Activated T-helper 17 cell treated with anti-CD3 and anti-CD28 coated beads, Interleukin-2, amount 50 U/mL, for 72 hours (primary cell): ENCODE data around the gene AQP10. TPM values are rescaled to one million over a fixed set of nuclear protein-coding genes. Genes with fewer than 3 reads are reported as not detected.
"Not testable (repeated sequence)": the region's sequence is repeated elsewhere in the genome, so short reads cannot be mapped to it uniquely, and the experiment has no call there.

Experiments
- ATAC-seq: fragments of 150-1000 bp; cut with Tn5 transposase; replicated peaks from 2 replicates; pipeline ENCODE4 v1.10.0; 2021; ENCODE audit warnings: mild to moderate bottlenecking, moderate library complexity
- H3K27ac Mint-ChIP-seq: one replicate; pipeline ENCODE4 v1.8.0; 2022; ENCODE audit warnings: mixed read lengths
- H3K27me3 Mint-ChIP-seq: one replicate; pipeline ENCODE4 v1.8.0; 2022; ENCODE audit warnings: mixed read lengths
- H3K36me3 Mint-ChIP-seq: one replicate; pipeline ENCODE4 v1.8.0; 2022; ENCODE audit warnings: low read depth, mild to moderate bottlenecking, mixed read lengths
- H3K4me1 Mint-ChIP-seq: one replicate; pipeline ENCODE4 v1.8.0; 2022; ENCODE audit warnings: mixed read lengths
- H3K4me3 Mint-ChIP-seq: one replicate; pipeline ENCODE4 v1.8.0; 2022; ENCODE audit warnings: mild to moderate bottlenecking, mixed read lengths
- H3K9me3 Mint-ChIP-seq: one replicate; pipeline ENCODE4 v1.8.0; 2022; ENCODE audit warnings: mixed read lengths
- total RNA-seq, 2 donors: library from RNA; stranded (reverse); gene quantifications; one replicate each; pipeline ENCODE4 v1.2.3, GENCODE V29; 2022

The AQP10 gene
- total RNA-seq, 2 donors from 2014 or later: not detected

DNA sequence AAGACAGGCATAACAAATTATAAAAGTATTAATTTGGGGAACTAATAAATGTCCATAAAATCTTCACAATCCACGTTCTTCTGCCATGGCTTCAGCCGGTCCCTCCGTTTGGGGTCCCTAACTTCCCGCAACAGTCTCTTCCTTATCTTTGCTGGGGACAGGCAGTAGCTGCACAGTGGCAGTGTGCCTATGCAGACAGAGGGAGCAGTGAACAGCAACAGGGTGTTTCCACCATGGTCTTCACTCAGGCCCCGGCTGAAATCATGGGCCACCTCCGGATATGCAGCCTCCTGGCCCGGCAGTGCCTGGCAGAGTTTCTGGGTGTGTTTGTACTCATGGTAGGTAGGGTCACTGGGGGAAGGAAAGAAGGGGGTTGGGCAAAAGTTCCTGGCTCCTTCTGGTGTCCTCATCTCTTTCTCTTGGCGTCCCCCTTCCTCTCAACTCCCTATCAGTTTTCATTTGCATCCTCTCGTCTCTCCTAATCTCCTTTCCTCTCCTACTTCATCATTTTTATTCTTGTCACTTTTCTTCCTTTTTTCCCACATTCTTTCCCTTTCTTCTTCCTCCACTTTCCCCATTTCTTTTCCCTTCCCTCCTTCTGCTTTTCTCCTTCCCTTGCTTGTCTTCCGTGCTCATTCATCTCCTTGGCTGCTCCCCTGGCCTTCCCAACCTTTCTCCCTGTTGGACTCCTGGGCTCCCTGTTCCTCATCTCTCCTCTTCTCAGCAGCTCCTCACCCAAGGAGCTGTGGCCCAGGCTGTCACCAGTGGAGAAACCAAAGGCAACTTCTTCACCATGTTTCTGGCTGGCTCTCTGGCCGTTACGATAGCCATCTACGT is 8.4 kb upstream of the AQP10 start:
- H3K9me3 Mint-ChIP-seq, ATAC-seq, H3K36me3 Mint-ChIP-seq: not testable (repeated sequence)

DNA sequence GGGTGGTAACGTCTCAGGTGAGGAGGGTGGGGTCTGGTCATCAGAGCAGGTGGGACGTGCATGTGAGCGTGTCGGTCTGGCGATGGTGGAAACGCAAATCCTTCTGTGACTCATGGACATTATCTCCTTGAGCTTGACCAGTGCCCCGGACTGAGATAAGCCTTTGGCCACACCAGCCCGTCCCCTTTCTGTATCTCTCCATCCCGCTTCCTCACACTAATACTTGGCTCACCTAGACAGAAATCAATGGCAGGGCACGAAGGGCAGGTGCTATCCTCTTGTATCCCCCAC is 7.9 kb upstream of the AQP10 start:
- Mint-ChIP-seq H3K27ac (no peak overlapping the region), H3K9me3 (no peaks in the 10 kb centered on the region), H3K27me3 (no peaks in the 10 kb centered on the region), H3K4me1 (peaks cover 8% of the 10 kb centered on the region), H3K36me3 (no peaks in the 10 kb centered on the region), H3K4me3 (no peak overlapping the region)
- ATAC-seq: no peak

More for the DNA sequence above, 8.4 kb upstream of the AQP10 start:
- not testable (repeated sequence) for H3K27me3 Mint-ChIP-seq, H3K27ac Mint-ChIP-seq, H3K4me3 Mint-ChIP-seq
- peaks cover 14% of the 10 kb centered on the region for H3K4me1 Mint-ChIP-seq

DNA sequence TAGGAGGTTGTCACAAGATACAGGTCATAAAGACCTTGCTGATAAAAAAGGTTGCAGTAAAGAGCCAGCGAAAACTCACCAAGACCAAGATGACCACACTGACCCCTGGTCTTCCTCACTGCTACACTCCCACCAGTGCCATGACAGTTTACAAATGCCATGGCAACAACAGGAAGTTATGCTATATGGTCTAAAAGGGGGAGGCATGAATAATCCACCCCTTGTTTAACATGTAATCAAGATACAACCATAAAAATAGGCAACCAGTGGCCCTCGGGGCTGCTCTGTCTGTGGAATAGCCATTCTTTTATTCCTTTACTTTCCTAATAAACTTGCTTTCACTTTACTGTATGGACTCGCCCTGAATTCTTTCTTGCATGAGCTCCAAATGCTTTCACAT is 6.7 kb upstream of the AQP10 start:
- H3K4me1 Mint-ChIP-seq, H3K27ac Mint-ChIP-seq, H3K36me3 Mint-ChIP-seq, H3K9me3 Mint-ChIP-seq, H3K27me3 Mint-ChIP-seq, H3K4me3 Mint-ChIP-seq, ATAC-seq: not testable (repeated sequence)

DNA sequence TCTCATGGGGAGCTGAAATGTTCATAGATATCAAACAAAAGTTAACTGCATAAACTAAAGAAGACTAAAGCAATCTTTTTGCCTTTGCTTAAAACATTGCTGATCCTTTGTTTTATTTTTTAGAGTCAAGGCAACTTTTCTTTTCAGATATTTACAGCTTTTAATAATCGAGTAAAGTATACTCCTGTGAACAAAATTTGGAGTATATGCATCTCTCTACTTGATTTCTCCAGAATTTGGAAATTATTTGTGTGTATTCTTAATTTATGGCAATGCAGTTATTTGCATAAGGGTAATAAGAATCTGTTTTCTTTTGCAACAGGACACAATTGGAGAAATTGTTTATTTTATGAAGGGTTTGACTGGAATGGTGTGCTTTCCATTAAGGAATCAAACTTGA is 4.2 kb upstream of the AQP10 start:
- Mint-ChIP-seq H3K4me1 (no peaks in the 10 kb centered on the region), H3K9me3 (no peaks in the 10 kb centered on the region), H3K36me3 (no peaks in the 10 kb centered on the region), H3K27ac (no peak overlapping the region), H3K27me3 (no peaks in the 10 kb centered on the region), H3K4me3 (no peak overlapping the region)
- no peak for ATAC-seq

DNA sequence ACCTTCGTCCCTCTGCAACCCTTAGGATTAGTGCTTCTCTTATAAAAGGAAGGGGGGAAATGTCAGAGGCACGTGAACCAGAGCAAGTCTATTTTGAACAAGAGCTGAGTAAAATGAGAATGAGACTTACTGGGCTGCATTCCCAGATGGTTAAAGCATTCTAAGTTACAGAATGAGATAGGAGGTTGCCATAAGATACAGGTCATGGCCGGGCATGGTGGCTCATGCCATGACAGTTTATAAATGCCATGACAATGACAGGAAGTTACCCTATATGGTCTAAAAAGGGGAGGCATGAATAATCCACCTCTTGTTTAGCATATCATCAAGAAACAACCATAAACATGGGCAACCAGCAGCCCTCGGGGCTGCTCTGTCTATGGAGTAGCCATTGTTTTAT is 2.5 kb upstream of the AQP10 start:
- H3K27ac Mint-ChIP-seq: no peak overlapping the region
- no peaks in the 10 kb centered on the region for H3K4me1 Mint-ChIP-seq
- H3K27me3 Mint-ChIP-seq: no peaks in the 10 kb centered on the region
- no peaks in the 10 kb centered on the region for H3K36me3 Mint-ChIP-seq
- no peak for ATAC-seq
- no peaks in the 10 kb centered on the region for H3K9me3 Mint-ChIP-seq
- no peak overlapping the region for H3K4me3 Mint-ChIP-seq

DNA sequence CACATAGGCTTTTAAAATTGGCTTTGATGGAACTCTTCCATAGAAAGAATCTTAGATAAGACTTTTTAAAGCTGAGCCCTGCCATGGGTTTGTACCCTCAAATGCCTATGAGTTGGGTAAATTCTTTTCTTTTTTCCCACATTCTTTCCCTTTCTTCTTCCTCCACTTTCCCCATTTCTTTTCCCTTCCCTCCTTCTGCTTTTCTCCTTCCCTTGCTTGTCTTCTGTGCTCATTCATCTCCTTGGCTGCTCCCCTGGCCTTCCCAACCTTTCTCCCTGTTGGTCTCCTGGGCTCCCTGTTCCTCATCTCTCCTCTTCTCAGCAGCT is 679 bp downstream of the AQP10 start:
- not testable (repeated sequence) for ATAC-seq
- peak overlapping the region; percentile 49 for H3K27ac Mint-ChIP-seq

DNA sequence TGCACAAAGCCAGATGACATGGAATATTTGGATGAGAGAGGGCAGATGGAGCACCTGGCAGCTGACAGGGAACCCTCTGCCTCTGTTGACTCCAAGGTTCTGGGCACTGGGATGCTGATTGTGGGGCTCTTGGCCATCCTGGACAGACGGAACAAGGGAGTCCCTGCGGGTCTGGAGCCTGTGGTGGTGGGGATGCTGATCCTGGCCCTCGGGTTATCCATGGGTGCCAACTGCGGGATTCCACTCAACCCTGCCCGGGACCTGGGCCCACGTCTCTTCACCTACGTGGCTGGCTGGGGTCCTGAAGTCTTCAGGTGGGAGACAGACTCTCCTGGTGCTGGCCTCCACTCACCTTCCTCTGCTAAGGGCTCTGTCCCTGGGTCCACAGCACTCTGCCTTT is 2.6 kb downstream of the AQP10 start:
- Mint-ChIP-seq H3K9me3 (no peaks in the 10 kb centered on the region), H3K4me3 (no peak overlapping the region), H3K27ac (no peak overlapping the region), H3K36me3 (peaks cover 8% of the 10 kb centered on the region), H3K4me1 (peaks cover 14% of the 10 kb centered on the region), H3K27me3 (no peaks in the 10 kb centered on the region)
- no peak for ATAC-seq

More for the DNA sequence above, 679 bp downstream of the AQP10 start:
- H3K4me1 Mint-ChIP-seq, H3K27me3 Mint-ChIP-seq, H3K36me3 Mint-ChIP-seq, H3K4me3 Mint-ChIP-seq, H3K9me3 Mint-ChIP-seq: not testable (repeated sequence)

DNA sequence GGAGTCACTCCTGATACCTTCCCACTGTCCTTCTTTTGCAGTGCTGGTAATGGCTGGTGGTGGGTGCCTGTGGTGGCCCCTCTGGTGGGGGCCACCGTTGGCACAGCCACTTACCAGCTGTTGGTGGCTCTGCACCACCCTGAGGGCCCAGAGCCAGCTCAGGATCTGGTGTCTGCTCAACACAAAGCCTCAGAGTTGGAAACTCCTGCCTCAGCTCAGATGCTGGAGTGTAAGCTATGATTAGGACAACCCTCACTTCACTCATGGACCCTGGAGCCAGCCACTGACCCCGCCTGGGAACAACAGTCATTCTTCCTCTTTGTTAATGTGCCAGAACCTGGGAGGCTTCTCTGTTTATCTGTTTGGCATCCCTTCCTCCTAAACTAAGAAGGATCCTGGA is 3.3 kb downstream of the AQP10 start:
- Mint-ChIP-seq H3K27me3 (no peaks in the 10 kb centered on the region), H3K36me3 (peaks cover 11% of the 10 kb centered on the region), H3K4me1 (peaks cover 16% of the 10 kb centered on the region), H3K27ac (peak overlapping the region; percentile 76), H3K9me3 (no peaks in the 10 kb centered on the region), H3K4me3 (peak overlapping the region; percentile 88)
- ATAC-seq: no peak

DNA sequence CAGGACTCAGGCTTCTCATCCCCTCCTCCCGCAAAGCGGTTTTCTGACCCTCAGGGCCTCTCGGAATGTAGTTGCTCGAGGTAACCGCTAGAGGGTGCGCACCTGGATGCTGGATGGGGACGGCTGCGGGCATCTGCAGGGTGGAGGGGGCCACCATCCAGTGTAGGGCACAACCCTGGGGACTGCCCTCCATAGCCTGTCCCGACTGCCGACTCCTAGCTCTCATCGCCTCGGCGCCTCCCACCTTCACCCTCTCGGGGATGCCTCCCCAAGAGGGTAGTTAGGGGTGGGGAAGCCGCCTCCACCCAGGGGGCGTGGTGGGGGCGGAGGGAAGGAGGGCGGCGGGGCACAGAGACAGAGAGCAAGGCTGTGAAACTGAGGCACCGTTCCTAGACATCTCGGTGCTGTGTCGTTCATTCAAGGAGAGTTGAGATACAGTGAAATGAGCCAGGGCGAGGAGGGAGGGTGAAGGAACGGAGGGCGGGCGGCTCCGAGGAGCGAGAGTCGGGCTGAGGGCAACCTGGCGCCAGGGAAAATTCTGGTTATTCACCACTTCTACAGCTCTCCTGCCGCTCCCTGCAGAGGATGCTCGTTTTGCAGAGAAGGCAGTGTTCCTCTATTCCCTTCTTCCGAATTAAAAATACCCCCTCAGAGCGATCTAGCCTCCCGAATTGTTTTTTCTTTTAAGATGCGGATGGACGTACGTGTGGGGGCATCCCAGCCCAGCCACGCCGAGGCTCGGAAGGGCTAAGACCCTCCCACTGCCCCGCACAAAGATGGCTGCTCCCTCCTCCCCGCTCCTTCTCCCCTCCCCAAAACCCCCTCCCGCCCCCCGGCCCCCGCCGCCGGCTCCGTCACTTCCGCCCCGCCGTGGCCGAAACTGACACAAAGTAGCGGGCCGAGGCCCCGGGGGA is 4.0 kb downstream of the AQP10 start, which contains the start of gene ATP8B2:
TSS of gene ATP8B2 (plus strand) at position 857 of the 914 bp plus-strand sequence. CDS start 2,617 bp downstream, outside the sequence.
- H3K27ac Mint-ChIP-seq: peak within 1 kb of the TSS; percentile 76
- ATAC-seq: peak; percentile 66
- H3K4me3 Mint-ChIP-seq: peak within 1 kb of the TSS; percentile 88
- no peaks in the 10 kb centered on the region for H3K27me3 Mint-ChIP-seq
- peaks cover 23% of the 10 kb centered on the region for H3K4me1 Mint-ChIP-seq
- H3K9me3 Mint-ChIP-seq: no peaks in the 10 kb centered on the region
- H3K36me3 Mint-ChIP-seq: peaks cover 18% of the 10 kb centered on the region

DNA sequence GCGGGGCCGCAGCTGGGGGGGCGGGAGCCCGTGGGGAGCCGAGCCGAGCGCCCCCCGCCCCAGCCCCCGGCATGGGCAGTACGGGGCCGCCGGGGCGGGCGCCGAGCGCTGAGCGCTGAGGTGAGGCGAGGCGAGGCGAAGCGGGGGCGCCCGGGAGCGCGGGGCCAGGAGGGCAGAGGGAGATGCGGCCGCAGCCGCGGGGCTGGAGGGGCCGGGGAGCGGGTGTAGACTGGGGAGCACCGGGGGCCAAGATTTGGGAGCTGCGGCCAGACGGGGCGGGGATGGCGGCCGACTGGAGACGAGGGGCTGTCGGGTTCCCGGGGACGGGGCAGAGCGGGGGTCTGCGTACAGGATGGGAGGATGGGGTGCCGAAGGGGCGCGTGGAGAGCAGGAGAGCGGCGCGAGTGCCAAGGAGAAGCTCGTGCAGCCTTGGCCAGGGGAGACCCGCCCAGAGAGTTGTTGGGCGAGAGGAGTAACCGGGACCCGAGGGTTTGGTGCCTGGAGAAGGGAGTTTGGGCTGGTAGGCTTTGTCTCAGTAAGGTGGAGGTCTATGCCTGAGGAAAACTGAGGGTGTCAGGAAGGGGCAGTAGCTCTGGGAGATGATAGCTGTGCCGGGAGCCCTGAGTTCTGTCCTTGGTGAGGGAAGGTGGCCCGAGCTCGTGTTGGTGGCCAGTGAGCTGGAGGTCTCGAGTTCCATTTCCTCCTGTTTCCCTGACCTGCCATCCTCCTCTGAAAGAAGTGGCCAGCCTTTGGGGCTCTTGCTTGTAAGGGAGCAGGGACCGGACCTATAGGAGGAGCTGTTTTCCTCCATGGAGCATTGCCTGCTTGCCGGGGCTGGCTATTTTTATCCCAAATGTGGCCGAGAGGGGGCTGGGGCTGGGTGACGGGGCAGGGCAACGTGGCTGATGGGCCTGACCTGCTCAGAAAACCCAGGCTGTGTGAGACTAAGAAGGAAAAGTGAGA is 5.0 kb downstream of the AQP10 start:
- Mint-ChIP-seq H3K9me3 (no peaks in the 10 kb centered on the region), H3K27ac (peak overlapping the region; percentile 76), H3K36me3 (peaks cover 27% of the 10 kb centered on the region), H3K27me3 (no peaks in the 10 kb centered on the region), H3K4me3 (peak overlapping the region; percentile 88), H3K4me1 (peaks cover 31% of the 10 kb centered on the region)
- peak; percentile 22 for ATAC-seq

DNA sequence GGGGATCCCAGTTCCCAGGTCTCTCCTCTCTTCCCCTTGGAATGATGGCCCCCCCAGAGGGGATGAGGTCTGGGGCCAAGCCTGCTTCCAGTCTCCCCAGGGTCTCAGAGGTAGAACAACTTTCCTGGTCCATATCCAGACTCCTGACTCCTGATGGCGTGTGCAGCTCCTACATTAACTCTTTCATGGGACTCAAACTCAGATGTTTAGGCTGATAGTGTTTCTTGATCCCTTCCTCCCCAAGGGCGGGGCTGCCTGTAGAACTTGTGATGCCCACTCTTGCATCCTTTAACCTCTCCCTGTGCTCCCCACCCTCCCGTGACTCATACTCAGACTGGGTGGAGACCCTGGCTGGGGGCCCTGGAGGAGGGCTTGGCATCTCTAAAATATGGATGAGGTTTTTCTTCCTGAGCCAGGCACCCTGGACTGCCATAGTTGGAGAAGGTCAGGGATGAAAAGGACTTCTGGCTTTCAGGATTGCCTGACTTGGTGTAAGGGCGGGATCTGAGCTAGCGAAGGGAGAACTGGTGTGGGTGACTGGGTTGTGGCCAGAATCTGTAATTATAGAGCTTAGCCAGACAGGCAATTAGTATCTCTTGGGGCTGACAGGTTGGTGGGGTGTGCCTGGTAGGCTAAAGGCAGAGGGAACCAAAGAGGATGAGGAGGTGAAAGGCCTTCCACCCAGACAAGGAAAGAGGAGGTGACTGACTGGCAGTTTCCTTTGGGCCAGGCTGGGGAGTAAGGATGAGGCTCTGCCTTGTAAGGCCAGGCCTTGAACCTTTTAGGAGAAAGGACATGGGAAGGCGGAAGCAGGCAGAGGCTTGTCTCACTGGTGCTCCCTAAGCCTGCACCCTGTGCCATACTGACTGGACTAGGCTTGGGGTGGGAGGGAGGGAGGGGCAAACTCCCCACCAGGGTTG is 5.9 kb downstream of the AQP10 start:
- H3K27me3 Mint-ChIP-seq: no peaks in the 10 kb centered on the region

DNA sequence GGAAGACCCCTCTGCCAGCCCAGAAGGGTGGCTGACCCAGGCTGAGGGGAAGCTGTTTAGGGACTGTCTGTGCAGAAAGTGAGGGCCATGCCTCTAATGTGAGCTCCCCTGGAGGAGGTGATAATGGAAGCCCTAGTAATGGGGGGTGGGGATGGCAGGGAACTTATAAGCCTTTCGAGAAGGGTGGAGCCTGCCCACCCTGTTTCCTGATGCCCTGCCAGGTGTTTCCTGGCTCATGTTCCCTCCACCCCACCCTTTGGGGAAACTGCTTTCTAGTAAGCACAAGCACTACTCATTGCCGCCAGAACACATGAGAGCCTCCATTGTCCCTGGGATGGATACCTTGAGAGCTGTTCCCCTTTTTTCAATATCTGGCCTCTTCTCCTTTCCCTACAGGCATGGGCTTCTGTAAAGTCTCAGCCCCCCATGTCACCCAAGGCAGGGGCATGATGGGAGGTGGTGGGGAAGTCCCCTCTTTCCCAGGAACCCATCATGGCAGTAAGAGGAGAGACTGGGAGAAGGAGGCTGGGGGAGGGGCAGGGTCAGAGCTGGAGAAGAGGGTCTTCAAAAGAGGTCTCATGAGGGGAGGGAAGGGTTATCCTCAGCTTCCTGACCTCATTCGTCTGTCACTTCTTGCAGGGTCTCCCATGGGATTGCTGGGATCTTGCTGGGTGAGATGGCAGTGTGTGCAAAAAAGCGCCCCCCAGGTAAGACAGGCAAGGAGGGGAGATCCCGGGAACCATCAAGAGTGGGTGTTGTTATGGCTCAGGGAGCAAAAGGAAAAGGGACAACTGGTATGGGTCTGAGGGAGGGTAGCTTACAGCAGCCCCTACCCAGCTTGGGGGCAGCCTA is 6.8 kb downstream of the AQP10 start:
- Mint-ChIP-seq H3K9me3 (no peaks in the 10 kb centered on the region), H3K27ac (peak overlapping the region; percentile 76), H3K4me3 (peak overlapping the region; percentile 88), H3K36me3 (peaks cover 45% of the 10 kb centered on the region), H3K4me1 (peaks cover 42% of the 10 kb centered on the region), H3K27me3 (no peaks in the 10 kb centered on the region)
- ATAC-seq: no peak

More for the DNA sequence above, 5.9 kb downstream of the AQP10 start:
- no peak for ATAC-seq
- no peaks in the 10 kb centered on the region for H3K9me3 Mint-ChIP-seq
- peaks cover 36% of the 10 kb centered on the region for H3K36me3 Mint-ChIP-seq
- H3K4me3 Mint-ChIP-seq: peak overlapping the region; percentile 88
- peaks cover 39% of the 10 kb centered on the region for H3K4me1 Mint-ChIP-seq
- peak overlapping the region; percentile 76 for H3K27ac Mint-ChIP-seq
